SK-N-SH (cell line): Measurements from ENCODE around the gene CMTM8. TPM values are rescaled to one million over a fixed set of nuclear protein-coding genes. Genes with fewer than 3 reads are reported as not detected.

Experiments used
- CTCF ChIA-PET: fragments of 300-600, 350-600 bp; formaldehyde crosslinking; extraction: SDS; loops from one replicate; lab custom pipeline; 2021; lab: Yijun Ruan, JAX
- POLR2A ChIA-PET: fragments of 350-600 bp; sonication (Branson Sonifier 250); formaldehyde crosslinking; extraction: SDS; loops from one replicate; lab custom pipeline; 2020; ENCODE audit warnings: antibody characterized with exemption, inconsistent platforms; lab: Yijun Ruan, JAX
- DNase-seq: peaks from one replicate; pipeline ENCODE4 v3.0.0; 2012
- H2AFZ ChIP-seq: fragments of 200-600 bp; sonication (generic); 2 replicates; pipeline ENCODE4 v1.8.1; 2016; ENCODE audit warnings: antibody characterized with exemption, mild to moderate bottlenecking, low read depth
- H3F3A ChIP-seq: fragments of 200-600 bp; sonication (generic); replicated peaks from 2 replicates; pipeline ENCODE3; 2016; ENCODE audit warnings: antibody characterized with exemption, mild to moderate bottlenecking; ENCODE audit not compliant: insufficient read depth
- H3K27ac ChIP-seq, 2 experiments: fragments of 200-500 bp in 1 of 2; fragments of 200-600 bp in 1 of 2; sonication (Bioruptor generic) in 1 of 2; sonication (generic), shearing (Covaris generic) in 1 of 2; 2 replicates each; pipeline versions ENCODE4 v1.5.1 to v1.6.1; 2014 to 2016; ENCODE audit warnings: low read depth in 2 of 2, inconsistent platforms in 1 of 2, low read length in 1 of 2, mild to moderate bottlenecking in 1 of 2, mixed read lengths in 1 of 2
- H3K27me3 ChIP-seq: fragments of 200-600 bp; sonication (generic), shearing (Covaris generic); 2 replicates; pipeline ENCODE4 v1.6.1; 2016; ENCODE audit warnings: mixed run types; ENCODE audit not compliant: insufficient read depth
- H3K36me3 ChIP-seq, 2 experiments: fragments of 200-500 bp in 1 of 2; fragments of 200-600 bp in 1 of 2; sonication (Bioruptor generic) in 1 of 2; sonication (generic) in 1 of 2; replicated peaks in 1 of 2; 2 replicates each; pipeline versions ENCODE3 to v1.5.1; 2014 to 2016; ENCODE audit warnings: low read length in 1 of 2, mild to moderate bottlenecking in 1 of 2; ENCODE audit not compliant: insufficient read depth in 2 of 2, control insufficient read depth in 1 of 2
- H3K4me1 ChIP-seq, 2 experiments: fragments of 200-500 bp in 1 of 2; fragments of 200-600 bp in 1 of 2; sonication (Bioruptor generic) in 1 of 2; sonication (generic), shearing (Covaris generic) in 1 of 2; 2 replicates each; pipeline versions ENCODE4 v1.5.1 to v1.6.1; 2014 to 2016; ENCODE audit warnings: low read depth in 1 of 2, low read length in 1 of 2, mixed run types in 1 of 2; ENCODE audit not compliant: insufficient read depth in 2 of 2, control insufficient read depth in 1 of 2
- H3K4me2 ChIP-seq: fragments of 200-600 bp; sonication (generic), shearing (Covaris generic); 2 replicates; pipeline ENCODE4 v1.6.1; 2017; ENCODE audit warnings: mixed run types
- H3K4me3 ChIP-seq, 2 experiments: fragments of 200-500 bp in 1 of 2; fragments of 200-600 bp in 1 of 2; sonication (Bioruptor generic) in 1 of 2; sonication (generic), shearing (Covaris generic) in 1 of 2; 2 replicates each; pipeline versions ENCODE4 v1.5.1 to v1.8.1; 2014 to 2016; ENCODE audit warnings: low read depth in 2 of 2, inconsistent platforms in 1 of 2, low read length in 1 of 2, mild to moderate bottlenecking in 1 of 2, mixed read lengths in 1 of 2, moderate library complexity in 1 of 2
- H3K79me2 ChIP-seq: fragments of 200-600 bp; sonication (generic); 2 replicates; pipeline ENCODE4 v1.8.1; 2017; ENCODE audit warnings: mild to moderate bottlenecking; ENCODE audit not compliant: insufficient read depth
- H3K9ac ChIP-seq: fragments of 200-600 bp; sonication (generic); 2 replicates; pipeline ENCODE4 v1.6.1; 2017; ENCODE audit warnings: mixed run types
- H3K9me2 ChIP-seq: fragments of 200-600 bp; sonication (generic); 2 replicates; pipeline ENCODE4 v1.6.1; 2017; ENCODE audit warnings: mixed run types
- H3K9me3 ChIP-seq: fragments of 200-600 bp; sonication (generic); 2 replicates; pipeline ENCODE4 v1.6.1; 2017; ENCODE audit warnings: mixed run types, mild to moderate bottlenecking, moderate library complexity
- H4K20me1 ChIP-seq: fragments of 200-600 bp; sonication (generic); 2 replicates; pipeline ENCODE4 v1.6.1; 2017; ENCODE audit warnings: mild to moderate bottlenecking, mixed run types; ENCODE audit not compliant: insufficient read depth
- ELF1 ChIP-seq: IDR thresholded peaks from 2 replicates; pipeline ENCODE4 v1.4.0; 2012
- EP300 ChIP-seq, 2 experiments: IDR thresholded peaks; 2 replicates each; pipeline versions ENCODE4 v1.4.0 to v1.6.1; 2012; ENCODE audit warnings: borderline replicate concordance in 1 of 2, low read depth in 1 of 2, low read length in 1 of 2
- EZH2phosphoT487 ChIP-seq: fragments of 200-600 bp; sonication (generic); IDR thresholded peaks from 2 replicates; pipeline ENCODE4 v1.6.1; 2017; ENCODE audit warnings: low read depth, mixed run types, mild to moderate bottlenecking, antibody characterized with exemption, moderate library complexity, borderline replicate concordance
- FOXJ3 ChIP-seq: sonication (generic); formaldehyde crosslinking; IDR thresholded peaks from 2 replicates; pipeline ENCODE4 v1.5.1; 2020; ENCODE audit warnings: mild to moderate bottlenecking, missing genetic modification reagents
- GABPA ChIP-seq: IDR thresholded peaks from 2 replicates; pipeline ENCODE4 v1.4.0; 2012; ENCODE audit warnings: low read depth, mild to moderate bottlenecking
- GATA2 ChIP-seq: sonication (generic); formaldehyde crosslinking; IDR thresholded peaks from 2 replicates; pipeline ENCODE4 v1.5.0; 2020; ENCODE audit warnings: mild to moderate bottlenecking, missing genetic modification reagents
- JUND ChIP-seq: IDR thresholded peaks from 2 replicates; pipeline ENCODE4 v1.4.0; 2012
- MXI1 ChIP-seq: IDR thresholded peaks from 2 replicates; pipeline ENCODE4 v1.6.1; 2012; ENCODE audit warnings: mild to moderate bottlenecking, low read depth, low read length, improper control_type of control experiment
- NFIC ChIP-seq: IDR thresholded peaks from 2 replicates; pipeline ENCODE4 v1.4.0; 2012; ENCODE audit warnings: borderline replicate concordance
- NRF1 ChIP-seq: IDR thresholded peaks from 2 replicates; pipeline ENCODE4 v1.6.1; 2012; ENCODE audit warnings: low read depth, mild to moderate bottlenecking, low read length
- POLR2AphosphoS5 ChIP-seq: IDR thresholded peaks from 2 replicates; pipeline ENCODE4 v1.6.1; 2012; ENCODE audit warnings: low read depth, low read length
- RAD21 ChIP-seq: IDR thresholded peaks from 2 replicates; pipeline ENCODE4 v1.6.1; 2012; ENCODE audit warnings: mild to moderate bottlenecking, low read length
- RXRA ChIP-seq: IDR thresholded peaks from 2 replicates; pipeline ENCODE4 v1.4.0; 2012; ENCODE audit warnings: low read depth, mild to moderate bottlenecking, borderline replicate concordance
- SIN3A ChIP-seq: IDR thresholded peaks from 2 replicates; pipeline ENCODE4 v1.6.1; 2012; ENCODE audit warnings: low read depth, mild to moderate bottlenecking, low read length, moderate library complexity, borderline replicate concordance
- TEAD4 ChIP-seq: IDR thresholded peaks from 2 replicates; pipeline ENCODE4 v1.4.0; 2012; ENCODE audit warnings: mild to moderate bottlenecking, borderline replicate concordance; ENCODE audit not compliant: insufficient read depth
- YY1 ChIP-seq: IDR thresholded peaks from 2 replicates; pipeline ENCODE4 v1.4.0; 2012; ENCODE audit warnings: low read depth, mild to moderate bottlenecking
- WGBS: methylation state at CpG from one replicate; pipeline ENCODE4 v1.1.6; 2017; ENCODE audit warnings: low lambda C conversion rate; 5-methylcytosine and 5-hydroxymethylcytosine counted together
- polyA plus RNA-seq, 3 experiments: library from polyadenylated mRNA; depleted of rRNA; stranded (reverse); fragments of >200 nt; gene quantifications; 2 replicates each; pipeline ENCODE4 v1.2.3, GENCODE V29; 2012
- TF ChIP-seq, protein P1 (sequence below): fragments of 150-350 bp; IDR thresholded peaks from 2 replicates; pipeline ENCODE4 v1.6.1; 2016; ENCODE audit warnings: mild to moderate bottlenecking, low read depth, low read length
- TF ChIP-seq, protein P2 (sequence below): IDR thresholded peaks from 2 replicates; pipeline ENCODE4 v1.4.0; 2012; ENCODE audit warnings: low read depth, borderline replicate concordance
- TF ChIP-seq, protein P3 (sequence below): IDR thresholded peaks from 2 replicates; pipeline ENCODE4 v1.4.0; 2012; ENCODE audit warnings: low read depth, borderline replicate concordance
- TF ChIP-seq, protein P4 (sequence below): IDR thresholded peaks from 2 replicates; pipeline ENCODE4 v1.6.1; 2012; ENCODE audit warnings: mild to moderate bottlenecking, low read depth, low read length, moderate library complexity

The CMTM8 gene
- polyA plus RNA-seq, 1 of the 3 experiments (the other 2 are of a cell fraction) = 9.7 TPM

DNA sequence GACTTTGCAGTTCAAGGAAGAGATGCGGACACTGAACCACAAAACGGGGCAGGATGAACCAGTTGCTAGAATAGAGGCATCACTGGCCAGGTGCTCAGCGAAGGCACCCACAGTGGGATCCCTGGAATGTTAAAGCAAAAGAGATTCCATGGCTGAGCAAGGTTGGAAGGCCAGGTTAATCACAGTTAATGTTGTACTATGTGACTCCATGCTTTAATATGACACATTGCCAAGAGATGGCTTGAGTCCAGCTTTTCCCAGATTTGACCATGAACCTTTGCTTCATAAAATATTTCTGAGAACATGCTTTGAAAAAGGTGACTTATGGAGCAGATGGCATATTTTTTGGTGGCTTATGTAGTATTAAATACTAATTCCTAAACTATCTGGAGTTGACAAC lies 77.0 kb downstream of the CMTM8 start (continued):
- TF ChIP-seq NFIC (no peak), TEAD4 (no peak), GABPA (no peak)

DNA sequence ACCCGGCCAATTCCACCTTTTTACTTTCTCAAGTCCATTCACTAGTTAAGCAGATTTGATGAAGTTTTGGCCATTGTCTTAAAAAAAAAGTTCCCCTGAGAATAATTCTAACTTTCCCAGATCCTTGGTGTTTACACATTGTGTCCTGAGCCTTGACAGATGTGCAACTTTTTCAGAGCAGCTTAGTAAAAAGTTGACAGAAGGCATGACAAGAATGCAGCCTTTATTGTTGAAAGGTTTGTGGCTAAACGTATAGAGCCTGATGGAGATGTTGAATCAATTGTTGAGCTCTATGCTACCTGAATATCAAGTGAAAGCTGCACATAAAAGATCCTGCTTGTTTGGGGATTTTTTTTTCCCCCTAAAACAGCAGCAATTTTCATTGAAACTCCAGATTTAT lies 77.8 kb downstream of the CMTM8 start:
- Histone ChIP-seq H3K79me2 (no peaks in the 10 kb centered on the region), H3K27ac (no peak overlapping the region), H2AFZ (no peak overlapping the region), H3K4me1 (no peaks in the 10 kb centered on the region; a peak in 1 of 4 replicates), H3K9me3 (no peaks in the 10 kb centered on the region), H3K4me2 (no peak overlapping the region), H3K27me3 (no peaks in the 10 kb centered on the region), H3F3A (no peaks in the 10 kb centered on the region), H3K4me3 (no peak overlapping the region), H4K20me1 (no peaks in the 10 kb centered on the region), H3K36me3 (no peaks in the 10 kb centered on the region), H3K9ac (no peak overlapping the region), H3K9me2 (no peaks in the 10 kb centered on the region)
- TF ChIP-seq SIN3A (no peak), JUND (no peak)
- ChIA-PET POLR2A (no interaction called here), CTCF (interaction anchor here (1.1 kb wide), 1 partner anchor 59 kb away, joined by 3 read pairs; no protein-coding TSS in a partner anchor)
- 78% methylated on average over 2 of the region's 2 CpGs for WGBS
- DNase-seq = no peak

DNA sequence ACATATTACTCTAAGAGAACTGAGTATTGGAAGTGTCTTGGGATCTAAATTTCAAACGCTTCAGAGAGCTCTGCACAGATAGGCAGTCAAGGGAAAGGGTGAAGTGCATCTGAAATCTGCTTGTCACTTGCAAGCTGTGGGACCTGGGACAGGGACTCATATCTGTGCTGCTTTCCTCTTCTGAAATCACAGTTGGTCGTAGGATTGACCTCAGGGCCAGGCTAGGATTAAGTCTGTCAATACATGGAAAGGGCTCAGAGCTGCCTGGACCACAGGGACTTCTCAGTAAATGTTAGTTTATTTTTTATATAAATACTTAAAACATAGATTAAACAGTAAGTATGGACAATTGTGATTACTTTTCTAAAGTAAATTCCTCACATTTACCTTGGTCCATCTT lies 78.5 kb downstream of the CMTM8 start:
- Histone ChIP-seq H4K20me1 (no peaks in the 10 kb centered on the region), H3K9me2 (no peaks in the 10 kb centered on the region), H3K4me2 (no peak overlapping the region), H3F3A (no peaks in the 10 kb centered on the region), H3K4me1 (no peaks in the 10 kb centered on the region; a peak in 1 of 4 replicates), H3K79me2 (no peaks in the 10 kb centered on the region), H3K27me3 (no peaks in the 10 kb centered on the region), H3K36me3 (no peaks in the 10 kb centered on the region), H3K27ac (no peak overlapping the region), H3K9ac (no peak overlapping the region), H3K9me3 (no peaks in the 10 kb centered on the region), H3K4me3 (no peak overlapping the region), H2AFZ (no peak overlapping the region)
- WGBS = 42% methylated on average over 2 of the region's 2 CpGs
- POLR2A ChIA-PET = no interaction called here
- CTCF ChIA-PET = interaction anchor here (1.1 kb wide), 1 partner anchor 58 kb away, joined by 3 read pairs; no protein-coding TSS in a partner anchor
- no peak for DNase-seq
- TF ChIP-seq, protein P1, sequence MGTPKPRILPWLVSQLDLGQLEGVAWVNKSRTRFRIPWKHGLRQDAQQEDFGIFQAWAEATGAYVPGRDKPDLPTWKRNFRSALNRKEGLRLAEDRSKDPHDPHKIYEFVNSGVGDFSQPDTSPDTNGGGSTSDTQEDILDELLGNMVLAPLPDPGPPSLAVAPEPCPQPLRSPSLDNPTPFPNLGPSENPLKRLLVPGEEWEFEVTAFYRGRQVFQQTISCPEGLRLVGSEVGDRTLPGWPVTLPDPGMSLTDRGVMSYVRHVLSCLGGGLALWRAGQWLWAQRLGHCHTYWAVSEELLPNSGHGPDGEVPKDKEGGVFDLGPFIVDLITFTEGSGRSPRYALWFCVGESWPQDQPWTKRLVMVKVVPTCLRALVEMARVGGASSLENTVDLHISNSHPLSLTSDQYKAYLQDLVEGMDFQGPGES = no peak
- TF ChIP-seq ELF1 (no peak), POLR2AphosphoS5 (no peak), YY1 (no peak), RAD21 (no peak), GATA2 (CRISPR knock-in tag) (no peak), EZH2phosphoT487 (no peak), TEAD4 (no peak), NRF1 (no peak), RXRA (no peak), GABPA (no peak), MXI1 (no peak), NFIC (no peak), FOXJ3 (no peak), EP300 (IDR thresholded peaks at IDR 0.05; ENCODE audit: borderline replicate concordance in 1 of 2, low read depth in 1 of 2, low read length in 1 of 2) (no peak)
- TF ChIP-seq, protein P2, sequence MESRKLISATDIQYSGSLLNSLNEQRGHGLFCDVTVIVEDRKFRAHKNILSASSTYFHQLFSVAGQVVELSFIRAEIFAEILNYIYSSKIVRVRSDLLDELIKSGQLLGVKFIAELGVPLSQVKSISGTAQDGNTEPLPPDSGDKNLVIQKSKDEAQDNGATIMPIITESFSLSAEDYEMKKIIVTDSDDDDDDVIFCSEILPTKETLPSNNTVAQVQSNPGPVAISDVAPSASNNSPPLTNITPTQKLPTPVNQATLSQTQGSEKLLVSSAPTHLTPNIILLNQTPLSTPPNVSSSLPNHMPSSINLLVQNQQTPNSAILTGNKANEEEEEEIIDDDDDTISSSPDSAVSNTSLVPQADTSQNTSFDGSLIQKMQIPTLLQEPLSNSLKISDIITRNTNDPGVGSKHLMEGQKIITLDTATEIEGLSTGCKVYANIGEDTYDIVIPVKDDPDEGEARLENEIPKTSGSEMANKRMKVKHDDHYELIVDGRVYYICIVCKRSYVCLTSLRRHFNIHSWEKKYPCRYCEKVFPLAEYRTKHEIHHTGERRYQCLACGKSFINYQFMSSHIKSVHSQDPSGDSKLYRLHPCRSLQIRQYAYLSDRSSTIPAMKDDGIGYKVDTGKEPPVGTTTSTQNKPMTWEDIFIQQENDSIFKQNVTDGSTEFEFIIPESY = no peak
- TF ChIP-seq, protein P3, sequence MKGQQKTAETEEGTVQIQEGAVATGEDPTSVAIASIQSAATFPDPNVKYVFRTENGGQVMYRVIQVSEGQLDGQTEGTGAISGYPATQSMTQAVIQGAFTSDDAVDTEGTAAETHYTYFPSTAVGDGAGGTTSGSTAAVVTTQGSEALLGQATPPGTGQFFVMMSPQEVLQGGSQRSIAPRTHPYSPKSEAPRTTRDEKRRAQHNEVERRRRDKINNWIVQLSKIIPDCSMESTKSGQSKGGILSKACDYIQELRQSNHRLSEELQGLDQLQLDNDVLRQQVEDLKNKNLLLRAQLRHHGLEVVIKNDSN = no peak
- TF ChIP-seq, protein P4, sequence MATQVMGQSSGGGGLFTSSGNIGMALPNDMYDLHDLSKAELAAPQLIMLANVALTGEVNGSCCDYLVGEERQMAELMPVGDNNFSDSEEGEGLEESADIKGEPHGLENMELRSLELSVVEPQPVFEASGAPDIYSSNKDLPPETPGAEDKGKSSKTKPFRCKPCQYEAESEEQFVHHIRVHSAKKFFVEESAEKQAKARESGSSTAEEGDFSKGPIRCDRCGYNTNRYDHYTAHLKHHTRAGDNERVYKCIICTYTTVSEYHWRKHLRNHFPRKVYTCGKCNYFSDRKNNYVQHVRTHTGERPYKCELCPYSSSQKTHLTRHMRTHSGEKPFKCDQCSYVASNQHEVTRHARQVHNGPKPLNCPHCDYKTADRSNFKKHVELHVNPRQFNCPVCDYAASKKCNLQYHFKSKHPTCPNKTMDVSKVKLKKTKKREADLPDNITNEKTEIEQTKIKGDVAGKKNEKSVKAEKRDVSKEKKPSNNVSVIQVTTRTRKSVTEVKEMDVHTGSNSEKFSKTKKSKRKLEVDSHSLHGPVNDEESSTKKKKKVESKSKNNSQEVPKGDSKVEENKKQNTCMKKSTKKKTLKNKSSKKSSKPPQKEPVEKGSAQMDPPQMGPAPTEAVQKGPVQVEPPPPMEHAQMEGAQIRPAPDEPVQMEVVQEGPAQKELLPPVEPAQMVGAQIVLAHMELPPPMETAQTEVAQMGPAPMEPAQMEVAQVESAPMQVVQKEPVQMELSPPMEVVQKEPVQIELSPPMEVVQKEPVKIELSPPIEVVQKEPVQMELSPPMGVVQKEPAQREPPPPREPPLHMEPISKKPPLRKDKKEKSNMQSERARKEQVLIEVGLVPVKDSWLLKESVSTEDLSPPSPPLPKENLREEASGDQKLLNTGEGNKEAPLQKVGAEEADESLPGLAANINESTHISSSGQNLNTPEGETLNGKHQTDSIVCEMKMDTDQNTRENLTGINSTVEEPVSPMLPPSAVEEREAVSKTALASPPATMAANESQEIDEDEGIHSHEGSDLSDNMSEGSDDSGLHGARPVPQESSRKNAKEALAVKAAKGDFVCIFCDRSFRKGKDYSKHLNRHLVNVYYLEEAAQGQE = no peak
